Activated CD8-positive, alpha-beta memory T cell treated with anti-CD3 and anti-CD28 coated beads, Interleukin-2, amount 50 U/mL, for 4 hours (primary cell): Measurements from ENCODE around the gene YWHAG.
"Not testable (repeated sequence)": the region's sequence is repeated elsewhere in the genome, so short reads cannot be mapped to it uniquely, and the experiment has no call there.

Source experiments
- DNase-seq: peaks from one replicate; pipeline ENCODE4 v3.0.0-alpha.2; 2020

YWHAG gene

GRCh38 chr7:76317782-76318487, 40.9 kb downstream of the YWHAG start:
- peak; percentile 94 for DNase-seq

GRCh38 chr7:76316984-76317781, 41.6 kb downstream of the YWHAG start:
- no peak for DNase-seq

DNA sequence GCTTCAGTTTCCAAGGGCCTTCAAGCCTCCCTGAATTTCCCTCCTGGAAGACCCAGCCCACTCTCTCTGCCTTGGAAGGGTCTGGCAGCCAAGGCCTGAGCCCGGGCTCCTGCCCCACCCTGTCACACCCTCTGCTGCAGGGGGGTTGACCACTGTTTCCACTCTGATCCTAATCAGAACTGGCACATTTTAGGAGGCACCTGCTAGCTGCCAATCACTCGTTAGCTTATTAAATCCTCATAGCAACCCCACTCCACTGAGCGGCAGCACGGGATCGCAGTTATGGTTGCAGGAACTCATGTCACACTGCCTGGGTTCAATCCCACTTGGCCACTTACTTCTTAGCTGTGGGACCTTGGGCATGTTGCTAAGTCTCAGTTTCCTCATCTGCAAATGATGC, 43.4 kb downstream of the YWHAG start:
- DNase-seq: no peak

- DNase-seq: not testable (repeated sequence)
These were observed 44.1 kb downstream of the YWHAG start for GRCh38 chr7:76314740-76315139.

GRCh38 chr7:76314042-76314721, 44.6 kb downstream of the YWHAG start:
- peak; percentile 98 for DNase-seq

- DNase-seq: not testable (repeated sequence)
These were observed 47.0 kb downstream of the YWHAG start for GRCh38 chr7:76311838-76312237.

- no peak for DNase-seq
These were observed 48.5 kb downstream of the YWHAG start for GRCh38 chr7:76310102-76310957.

- not testable (repeated sequence) for DNase-seq
These were observed 49.3 kb downstream of the YWHAG start for GRCh38 chr7:76309341-76310101.

GRCh38 chr7:76308874-76309273, 49.9 kb downstream of the YWHAG start:
- not testable (repeated sequence) for DNase-seq

DNA sequence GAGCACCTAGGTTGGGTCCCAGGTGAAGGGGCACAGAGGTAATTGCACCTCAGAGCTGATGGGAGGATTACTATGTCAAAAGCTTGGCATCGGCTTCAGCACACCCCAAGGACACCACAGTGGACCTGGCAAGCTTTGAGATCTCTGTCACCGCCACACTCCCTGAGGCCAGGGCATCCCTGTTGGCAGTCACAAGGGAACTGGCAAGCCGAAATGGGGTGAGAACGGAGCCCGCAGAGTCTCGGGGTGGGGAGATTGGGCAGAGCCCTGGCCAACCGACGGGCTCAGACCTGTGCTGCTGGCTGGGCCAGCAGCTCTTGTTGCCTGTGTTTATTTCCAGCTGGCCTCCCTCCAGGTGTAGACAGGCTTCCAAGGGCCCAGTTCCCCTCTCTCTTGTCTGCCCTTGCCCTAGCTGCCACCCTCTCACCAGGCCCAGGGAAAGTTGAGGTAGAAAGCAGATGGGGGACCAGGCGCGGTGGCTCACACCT, 53.9 kb downstream of the YWHAG start:
- DNase-seq: no peak

GRCh38 chr7:76303202-76304147, 55.3 kb downstream of the YWHAG start:
- DNase-seq: peak; percentile 79

DNA sequence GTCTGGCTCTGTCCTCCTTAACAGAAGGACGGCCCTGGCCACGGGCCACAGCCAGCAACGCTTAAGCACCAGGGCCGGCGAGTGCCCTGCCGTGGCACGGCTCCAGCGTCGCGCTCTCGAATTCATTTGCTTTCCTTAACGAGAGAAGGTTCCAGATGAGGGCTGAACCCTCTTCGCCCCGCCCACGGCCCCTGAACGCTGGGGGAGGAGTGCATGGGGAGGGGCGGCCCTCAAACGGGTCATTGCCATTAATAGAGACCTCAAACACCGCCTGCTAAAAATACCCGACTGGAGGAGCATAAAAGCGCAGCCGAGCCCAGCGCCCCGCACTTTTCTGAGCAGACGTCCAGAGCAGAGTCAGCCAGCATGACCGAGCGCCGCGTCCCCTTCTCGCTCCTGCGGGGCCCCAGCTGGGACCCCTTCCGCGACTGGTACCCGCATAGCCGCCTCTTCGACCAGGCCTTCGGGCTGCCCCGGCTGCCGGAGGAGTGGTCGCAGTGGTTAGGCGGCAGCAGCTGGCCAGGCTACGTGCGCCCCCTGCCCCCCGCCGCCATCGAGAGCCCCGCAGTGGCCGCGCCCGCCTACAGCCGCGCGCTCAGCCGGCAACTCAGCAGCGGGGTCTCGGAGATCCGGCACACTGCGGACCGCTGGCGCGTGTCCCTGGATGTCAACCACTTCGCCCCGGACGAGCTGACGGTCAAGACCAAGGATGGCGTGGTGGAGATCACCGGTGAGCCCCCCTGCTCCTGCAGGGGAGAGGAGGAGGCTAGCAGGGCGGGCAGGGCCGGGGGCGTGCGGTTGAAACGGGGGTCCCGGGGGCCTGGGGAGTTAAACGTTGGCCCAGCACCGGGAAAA, 56.2 kb downstream of the YWHAG start, which contains the start of gene HSPB1:
Gene HSPB1 (plus strand): TSS at position 327 of the 855 bp plus-strand sequence. CDS start 40 bp downstream, at position 367.
- peak; percentile 64 for DNase-seq

DNA sequence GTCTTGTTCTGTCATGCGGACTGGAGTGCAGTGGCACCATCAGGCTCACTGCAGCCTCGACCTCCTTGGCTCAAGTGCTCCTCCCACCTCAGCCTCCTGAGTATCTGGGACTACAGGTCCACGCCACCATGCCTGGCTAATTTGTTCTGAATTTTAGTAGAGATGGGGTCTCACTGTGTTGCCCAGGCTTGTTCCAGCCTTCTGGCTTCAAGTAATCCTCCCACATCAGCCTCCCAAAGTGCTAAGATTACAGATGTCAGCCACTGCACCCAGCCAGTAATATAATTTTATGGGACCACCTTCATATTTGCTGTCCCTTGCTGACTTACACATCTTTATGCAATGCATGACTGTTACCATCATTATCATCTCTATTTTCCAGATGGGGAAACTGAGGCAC, 57.8 kb downstream of the YWHAG start:
- DNase-seq: no peak

GRCh38 chr7:76300166-76300731, 58.5 kb downstream of the YWHAG start:
- no peak for DNase-seq

- DNase-seq: no peak
These were observed 61.7 kb downstream of the YWHAG start for GRCh38 chr7:76296743-76297740.

DNA sequence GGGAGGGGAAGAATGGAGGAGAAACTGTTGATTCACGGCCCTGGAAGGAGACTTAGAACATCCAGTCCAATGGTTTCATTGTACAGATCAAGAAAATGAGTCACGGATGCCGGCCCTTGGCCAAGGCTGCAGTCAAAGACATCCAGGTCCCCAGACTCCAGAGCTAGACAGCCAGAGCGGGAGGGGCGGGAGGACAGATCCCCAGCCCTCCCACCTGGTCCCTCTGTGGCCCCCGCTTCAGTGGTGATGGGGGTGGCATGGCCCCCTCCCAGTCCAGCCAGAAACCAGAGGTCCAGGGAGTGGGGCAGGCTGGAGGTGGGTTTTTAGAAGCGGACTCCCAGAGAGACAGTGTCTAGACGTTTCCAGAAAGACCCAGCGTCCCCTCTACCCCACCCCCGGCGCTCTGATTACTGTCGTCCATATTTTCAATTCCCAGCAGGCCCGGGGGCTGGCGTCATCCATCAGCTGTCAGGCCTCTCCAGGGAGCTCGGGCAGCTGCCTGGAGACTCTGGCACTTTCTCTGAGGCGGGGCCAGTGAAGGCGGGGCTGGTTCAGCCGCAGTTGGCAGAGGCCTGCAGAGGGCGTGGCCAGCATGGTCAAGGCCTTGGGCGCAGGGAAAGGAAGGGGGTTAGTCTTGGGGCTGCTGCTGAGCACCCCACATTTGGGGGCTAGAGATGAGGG, 64.3 kb downstream of the YWHAG start:
- no peak for DNase-seq

DNA sequence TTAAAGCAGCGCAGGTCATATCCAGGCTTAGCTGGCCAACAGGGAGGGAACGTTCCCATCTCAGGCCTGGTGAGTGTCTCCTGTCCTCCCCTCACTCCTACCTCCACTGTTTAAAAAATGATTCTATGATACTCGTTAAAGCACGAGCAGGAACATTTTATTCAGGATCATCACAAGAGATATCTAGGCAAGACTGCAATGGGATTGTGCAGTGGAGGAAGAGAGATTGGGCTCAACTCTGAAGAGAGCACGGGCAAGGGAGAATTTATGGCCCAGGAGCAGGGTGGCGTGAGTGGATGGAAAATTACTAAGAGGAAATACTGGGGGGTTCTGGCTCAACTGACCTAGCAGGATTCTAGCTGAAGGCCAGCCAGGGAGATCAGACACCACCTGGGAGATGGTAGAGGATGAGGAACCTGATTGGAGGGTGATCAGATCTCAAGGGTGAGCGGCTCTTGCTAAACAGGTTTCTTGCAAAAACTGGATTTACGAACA, 65.3 kb downstream of the YWHAG start:
- no peak for DNase-seq
